ENCODE data around the gene LSG1. TPM values are rescaled to one million over a fixed set of nuclear protein-coding genes. Genes with fewer than 3 reads are reported as not detected.
A peak's percentile ranks its signal among the peaks of the same experiment; 100 is the strongest.

The LSG1 gene
- total and polyA plus RNA-seq, 9 of the 15 experiments (the other 6 are each of a cell fraction or from before 2014, with no cell fraction given), result 14.9 to 73.7 (median 46.7) TPM

DNA sequence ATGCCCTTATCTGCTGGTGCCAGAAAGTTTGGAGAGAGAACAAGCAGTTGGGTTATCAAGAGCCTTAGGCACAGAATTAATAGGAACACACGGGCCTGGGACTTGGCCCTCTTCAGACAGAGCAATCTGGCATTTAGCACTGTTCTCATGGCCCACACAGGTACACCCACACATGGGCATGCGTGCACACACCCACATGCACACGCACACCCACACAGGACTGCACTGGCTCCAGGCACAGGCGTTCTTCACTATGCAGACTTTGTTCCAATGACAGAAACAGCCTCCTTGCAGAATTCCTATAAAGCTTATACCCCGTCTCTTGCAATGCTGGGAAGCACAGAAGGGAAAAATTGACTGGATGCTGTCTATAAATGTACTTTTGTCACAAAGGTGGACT is 75.1 kb downstream of the LSG1 start:
- Histone ChIP-seq H3K4me3 (no peak overlapping the region), H3K9ac (ENCODE audit: insufficient read depth in 1 of 2, low read depth in 2 of 2, low read length in 2 of 2) (no peak overlapping the region), H3K27me3 (ENCODE audit: control insufficient read depth in 2 of 2, insufficient read depth in 2 of 2, low read length in 2 of 2) (no peaks in the 10 kb centered on the region), H3K9me3 (replicated peaks; ENCODE audit: control insufficient read depth, insufficient read depth, low read depth, low read length) (no peaks in the 10 kb centered on the region), H3K79me2 (ENCODE audit: control insufficient read depth, insufficient read depth, low read length) (no peaks in the 10 kb centered on the region), H3K27ac (ENCODE audit: extremely low read depth, low read depth, low read length) (no peak overlapping the region), H2AFZ (ENCODE audit: low read depth, low read length) (no peak overlapping the region), H3K36me3 (ENCODE audit: control insufficient read depth, insufficient read depth, low read length) (peaks cover 2% of the 10 kb centered on the region; the same call in 1 of the 3 replicates), H3K9me1 (ENCODE audit: control insufficient read depth, insufficient read depth, low read length) (no peaks in the 10 kb centered on the region), H3K4me2 (ENCODE audit: insufficient read depth, low read length) (no peak overlapping the region), H3K4me1 (replicated peaks in 1 of 2; ENCODE audit: control insufficient read depth in 2 of 2, insufficient read depth in 2 of 2, low read length in 2 of 2) (no peaks in the 10 kb centered on the region), H4K20me1 (replicated peaks; ENCODE audit: control insufficient read depth, insufficient read depth, low read length) (no peaks in the 10 kb centered on the region)
- BruUV-seq (replicated peaks), result no TSS peak
- POLR2A ChIA-PET, result interaction anchor here (1.4 kb wide), 1 partner anchor 11 kb away, joined by 7 read pairs; no protein-coding TSS in a partner anchor
- 59% methylated on average over 5 of the region's 5 CpGs for WGBS (ENCODE audit: insufficient coverage, low coverage, missing lambda C conversion rate)
- CTCF ChIA-PET (ENCODE audit: low intra/inter-chr PET ratio), result no interaction called here
- DNase-seq (ENCODE audit: extremely low read depth in 1 of 4, low spot score in 3 of 4) (no peak), FAIRE-seq (no peak), ATAC-seq (no peak)
- in situ Hi-C loops (cut with MboI) (no loop called here), intact Hi-C loops (cut with micrococcal nuclease) (no loop called here)
- TF ChIP-seq, protein P1, sequence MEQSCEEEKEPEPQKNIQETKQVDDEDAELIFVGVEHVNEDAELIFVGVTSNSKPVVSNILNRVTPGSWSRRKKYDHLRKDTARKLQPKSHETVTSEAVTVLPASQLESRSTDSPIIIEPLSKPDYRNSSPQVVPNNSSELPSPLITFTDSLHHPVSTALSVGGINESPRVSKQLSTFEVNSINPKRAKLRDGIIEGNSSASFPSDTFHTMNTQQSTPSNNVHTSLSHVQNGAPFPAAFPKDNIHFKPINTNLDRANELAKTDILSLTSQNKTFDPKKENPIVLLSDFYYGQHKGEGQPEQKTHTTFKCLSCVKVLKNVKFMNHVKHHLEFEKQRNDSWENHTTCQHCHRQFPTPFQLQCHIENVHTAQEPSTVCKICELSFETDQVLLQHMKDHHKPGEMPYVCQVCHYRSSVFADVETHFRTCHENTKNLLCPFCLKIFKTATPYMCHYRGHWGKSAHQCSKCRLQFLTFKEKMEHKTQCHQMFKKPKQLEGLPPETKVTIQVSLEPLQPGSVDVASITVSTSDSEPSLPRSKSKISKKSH (CRISPR knock-in tag; IDR thresholded peaks at IDR 0.05), result no peak
- peak; percentile 33 for TF ChIP-seq EGR1 (conservative IDR thresholded peaks at IDR 0.05)

All from K562 (cell line).